ENCODE measurements around the gene RHEBL1.

Gene RHEBL1

GRCh38 chr12:49054096-49054495, 15.7 kb downstream of the RHEBL1 start:
- no peak for TF ChIP-seq CTCF (IDR thresholded peaks at IDR 0.05; ENCODE audit: unreplicated experiment in 3 of 3)

GRCh38 chr12:49052451-49053208, 17.1 kb downstream of the RHEBL1 start:
- no peak overlapping the region for H3K27ac Mint-ChIP-seq
- no peak for TF ChIP-seq CTCF (IDR thresholded peaks at IDR 0.05; ENCODE audit: unreplicated experiment in 3 of 3)
- H3K27me3 Mint-ChIP-seq (ENCODE audit: low read depth), result no peaks in the 10 kb centered on the region
- peaks cover 73% of the 10 kb centered on the region for H3K36me3 Mint-ChIP-seq (ENCODE audit: low read depth)
- H3K9me3 Mint-ChIP-seq, result no peaks in the 10 kb centered on the region
- H3K4me1 Mint-ChIP-seq, result peaks cover 23% of the 10 kb centered on the region
- no peak overlapping the region for H3K4me3 Mint-ChIP-seq

More at GRCh38 chr12:49054096-49054495, 15.7 kb downstream of the RHEBL1 start:
- Mint-ChIP-seq H3K4me1 (peaks cover 31% of the 10 kb centered on the region), H3K4me3 (no peak overlapping the region), H3K27me3 (ENCODE audit: low read depth) (no peaks in the 10 kb centered on the region), H3K27ac (no peak overlapping the region), H3K36me3 (ENCODE audit: low read depth) (peaks cover 58% of the 10 kb centered on the region), H3K9me3 (no peaks in the 10 kb centered on the region)

GRCh38 chr12:49051777-49052438, 17.9 kb downstream of the RHEBL1 start:
- H3K4me3 Mint-ChIP-seq, result no peak overlapping the region
- TF ChIP-seq CTCF (IDR thresholded peaks at IDR 0.05; ENCODE audit: unreplicated experiment in 3 of 3), result no peak
- H3K27ac Mint-ChIP-seq, result no peak overlapping the region
- H3K9me3 Mint-ChIP-seq, result no peaks in the 10 kb centered on the region
- peaks cover 15% of the 10 kb centered on the region for H3K4me1 Mint-ChIP-seq
- no peaks in the 10 kb centered on the region for H3K27me3 Mint-ChIP-seq (ENCODE audit: low read depth)
- H3K36me3 Mint-ChIP-seq (ENCODE audit: low read depth), result peaks cover 78% of the 10 kb centered on the region

GRCh38 chr12:49051373-49051764, 18.4 kb downstream of the RHEBL1 start:
- Mint-ChIP-seq H3K9me3 (no peaks in the 10 kb centered on the region), H3K27me3 (ENCODE audit: low read depth) (no peaks in the 10 kb centered on the region), H3K36me3 (ENCODE audit: low read depth) (peaks cover 83% of the 10 kb centered on the region)

GRCh38 chr12:49050507-49051372, 19.0 kb downstream of the RHEBL1 start:
- Mint-ChIP-seq H3K36me3 (ENCODE audit: low read depth) (peaks cover 86% of the 10 kb centered on the region), H3K27ac (no peak overlapping the region), H3K27me3 (ENCODE audit: low read depth) (no peaks in the 10 kb centered on the region), H3K9me3 (no peaks in the 10 kb centered on the region), H3K4me3 (no peak overlapping the region), H3K4me1 (peaks cover 4% of the 10 kb centered on the region)
- no peak for TF ChIP-seq CTCF (IDR thresholded peaks at IDR 0.05; ENCODE audit: unreplicated experiment in 3 of 3)

More at GRCh38 chr12:49051373-49051764, 18.4 kb downstream of the RHEBL1 start:
- Mint-ChIP-seq H3K27ac (no peak overlapping the region), H3K4me1 (peaks cover 10% of the 10 kb centered on the region), H3K4me3 (no peak overlapping the region)
- TF ChIP-seq CTCF (IDR thresholded peaks at IDR 0.05; ENCODE audit: unreplicated experiment in 3 of 3), result no peak

Measured in nephron (organoid).